WTC11 (cell line): ENCODE measurements around the gene LRRIQ4. TPM values are rescaled to one million over a fixed set of nuclear protein-coding genes. Genes with fewer than 3 reads are reported as not detected.

ENCODE experiments used
- ATAC-seq: fragments of 200-7000 bp; cut with Tn5 transposase; 2 replicates; pipeline ENCODE4 v1.10.0; 2021; ENCODE audit warnings: mild to moderate bottlenecking, moderate library complexity
- CTCF ChIA-PET: fragments of 300-600 bp; sonication (Branson Sonifier 250); formaldehyde crosslinking; loops from one replicate; lab custom pipeline; 2021; ENCODE audit warnings: antibody characterized with exemption; lab: Charles Lee
- POLR2A ChIA-PET: fragments of 350-600 bp; sonication (Branson Sonifier 250); formaldehyde crosslinking; loops from one replicate; lab custom pipeline; 2021; ENCODE audit warnings: antibody characterized with exemption; lab: Charles Lee
- DNase-seq: peaks from one replicate; pipeline ENCODE4 v3.0.0; 2021; ENCODE audit warnings: low spot score
- H3K27ac Mint-ChIP-seq: 2 replicates; pipeline ENCODE4 v1.8.0; 2021; ENCODE audit warnings: mixed read lengths
- H3K27me3 Mint-ChIP-seq: 2 replicates; pipeline ENCODE4 v1.8.0; 2021; ENCODE audit warnings: low read depth, mild to moderate bottlenecking, moderate library complexity, mixed read lengths
- H3K36me3 Mint-ChIP-seq: 2 replicates; pipeline ENCODE4 v1.8.0; 2021; ENCODE audit warnings: mixed read lengths
- H3K4me1 Mint-ChIP-seq: 2 replicates; pipeline ENCODE4 v1.8.0; 2022; ENCODE audit warnings: mixed read lengths
- H3K4me3 Mint-ChIP-seq: 2 replicates; pipeline ENCODE4 v1.8.0; 2021; ENCODE audit warnings: mild to moderate bottlenecking, moderate library complexity, mixed read lengths
- H3K9me3 Mint-ChIP-seq: 2 replicates; pipeline ENCODE4 v1.8.0; 2021; ENCODE audit warnings: mixed read lengths
- ATF1 ChIP-seq: sonication (generic); formaldehyde crosslinking; IDR thresholded peaks from 2 replicates; pipeline ENCODE4 v1.8.1; 2023; ENCODE audit warnings: mild to moderate bottlenecking, moderate library complexity, missing genetic modification reagents
- CTCF ChIP-seq: fragments of 200-600 bp; IDR thresholded peaks from 2 replicates; pipeline ENCODE4 v1.8.0; 2022; ENCODE audit warnings: antibody characterized with exemption
- EMX1 ChIP-seq: fragments of 250-450 bp; sonication (Bioruptor Pico); IDR thresholded peaks from 2 replicates; pipeline ENCODE4 v1.8.0; 2021; ENCODE audit warnings: mild to moderate bottlenecking
- FOXJ3 ChIP-seq: sonication (generic); formaldehyde crosslinking; IDR thresholded peaks from 2 replicates; pipeline ENCODE4 v1.9.0; 2021; ENCODE audit warnings: missing genetic modification reagents, mild to moderate bottlenecking, borderline replicate concordance
- FOXK1 ChIP-seq: sonication (generic); formaldehyde crosslinking; IDR thresholded peaks from 2 replicates; pipeline ENCODE4 v1.8.0; 2022; ENCODE audit warnings: mild to moderate bottlenecking, moderate library complexity, missing genetic modification reagents
- FOXP1 ChIP-seq: sonication (generic); formaldehyde crosslinking; IDR thresholded peaks from 2 replicates; pipeline ENCODE4 v1.8.0; 2022; ENCODE audit warnings: missing genetic modification reagents, mild to moderate bottlenecking, moderate library complexity, borderline replicate concordance
- GTF2I ChIP-seq: fragments of 250-450 bp; sonication (Bioruptor Pico); conservative IDR thresholded peaks from 2 replicates; pipeline ENCODE4 v1.4.0; 2021; ENCODE audit warnings: mild to moderate bottlenecking
- HMGXB4 ChIP-seq: sonication (generic); formaldehyde crosslinking; IDR thresholded peaks from 2 replicates; pipeline ENCODE4 v1.8.1; 2023; ENCODE audit warnings: mild to moderate bottlenecking, moderate library complexity, missing genetic modification reagents
- NR3C1 ChIP-seq: sonication (generic); formaldehyde crosslinking; conservative IDR thresholded peaks from 2 replicates; pipeline ENCODE4 v1.8.1; 2023; ENCODE audit warnings: low read depth, mild to moderate bottlenecking, missing genetic modification reagents
- STAT6 ChIP-seq: sonication (generic); formaldehyde crosslinking; conservative IDR thresholded peaks from 2 replicates; pipeline ENCODE4 v1.8.1; 2023; ENCODE audit warnings: mild to moderate bottlenecking, low read depth, missing genetic modification reagents, moderate library complexity
- TEAD1 ChIP-seq: sonication (generic); formaldehyde crosslinking; IDR thresholded peaks from 2 replicates; pipeline ENCODE4 v1.8.0; 2022; ENCODE audit warnings: mild to moderate bottlenecking, missing genetic modification reagents
- TEAD4 ChIP-seq: sonication (generic); formaldehyde crosslinking; IDR thresholded peaks from 2 replicates; pipeline ENCODE4 v1.8.0; 2022; ENCODE audit warnings: mild to moderate bottlenecking, missing genetic modification reagents
- ZNF121 ChIP-seq: sonication (generic); formaldehyde crosslinking; IDR thresholded peaks from 2 replicates; pipeline ENCODE4 v1.8.0; 2023; ENCODE audit warnings: missing genetic modification reagents
- ZNF671 ChIP-seq: fragments of 250-450 bp; sonication (Bioruptor Pico); IDR thresholded peaks from 2 replicates; pipeline ENCODE4 v1.8.0; 2021; ENCODE audit warnings: mild to moderate bottlenecking
- total RNA-seq: library from RNA; stranded (reverse); gene quantifications from 3 replicates; pipeline ENCODE4 v1.2.3, GENCODE V29; 2021
- TF ChIP-seq, protein P1 (sequence below): sonication (generic); formaldehyde crosslinking; conservative IDR thresholded peaks from 2 replicates; pipeline ENCODE4 v1.8.1; 2022; ENCODE audit warnings: mild to moderate bottlenecking, missing genetic modification reagents
- TF ChIP-seq, protein P2 (sequence below): sonication (generic); formaldehyde crosslinking; IDR thresholded peaks from 2 replicates; pipeline ENCODE4 v1.8.1; 2022; ENCODE audit warnings: mild to moderate bottlenecking, moderate library complexity, missing genetic modification reagents
- TF ChIP-seq, protein P3 (sequence below): sonication (generic); formaldehyde crosslinking; IDR thresholded peaks from 2 replicates; pipeline ENCODE4 v1.8.1; 2022; ENCODE audit warnings: low read depth, missing genetic modification reagents, borderline replicate concordance
- TF ChIP-seq, protein P4 (sequence below): fragments of 250-450 bp; sonication (Bioruptor Pico); IDR thresholded peaks from 2 replicates; pipeline ENCODE4 v1.9.0; 2021; ENCODE audit warnings: mild to moderate bottlenecking

Gene LRRIQ4
- total RNA-seq, 1 experiment from 2014 or later, result 0.09 TPM

DNA sequence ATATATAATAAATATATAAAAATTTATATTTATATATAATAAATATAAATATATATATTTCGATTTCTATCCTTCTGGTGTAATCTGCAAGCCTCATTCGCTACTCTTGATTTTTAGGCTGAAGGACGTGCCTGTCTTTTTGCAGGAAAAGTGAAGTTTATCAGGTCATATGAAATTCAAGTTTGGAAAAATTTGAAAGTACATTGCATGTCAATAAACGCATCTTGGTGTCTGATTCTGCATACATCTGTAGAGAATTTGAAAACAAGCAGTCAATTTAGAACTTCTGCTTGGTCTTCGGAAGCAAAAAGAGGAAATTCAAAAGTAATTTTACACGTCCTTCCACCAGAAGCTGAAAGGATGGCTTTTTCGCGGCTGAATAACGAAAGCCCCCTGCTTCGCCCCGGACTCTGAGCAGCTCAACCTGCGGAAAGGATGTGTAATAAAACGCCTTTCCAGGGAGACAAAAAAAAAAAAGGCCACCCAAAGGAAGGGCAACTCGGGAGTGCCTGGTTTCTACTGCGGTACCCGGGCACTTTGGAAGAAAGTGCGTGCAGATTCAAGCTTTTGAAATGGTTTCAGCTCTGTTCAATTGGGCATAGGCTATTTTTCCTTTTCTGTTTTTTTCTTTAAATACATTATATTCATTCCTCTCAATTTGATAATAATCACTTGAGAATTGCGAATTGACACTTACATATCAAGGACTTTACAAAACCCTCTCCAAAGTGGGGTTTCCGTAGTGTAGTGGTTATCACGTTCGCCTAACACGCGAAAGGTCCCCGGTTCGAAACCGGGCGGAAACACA lies 41.0 kb upstream of the LRRIQ4 start:
- H3K36me3 Mint-ChIP-seq, result peaks cover 15% of the 10 kb centered on the region; the same call in 1 of the 2 replicates
- POLR2A ChIA-PET, result interaction anchor here (0.7 to 1.3 kb wide), 2 partner anchors 41 to 195 kb away, joined by 3 to 5 read pairs; partner anchors contain the start of genes LRRC34, LRRIQ4 and SEC62
- peak; percentile 4; the same call in 1 of the 2 replicates for ATAC-seq

GRCh38 chr3:169772305-169772896 lies 40.3 kb upstream of the LRRIQ4 start:
- ATAC-seq (peak; percentile 40), DNase-seq (peak; percentile 63)
- H3K9me3 Mint-ChIP-seq, result no peaks in the 10 kb centered on the region
- H3K4me1 Mint-ChIP-seq, result peaks cover 35% of the 10 kb centered on the region
- H3K27ac Mint-ChIP-seq, result peak overlapping the region; percentile 100
- peak overlapping the region; percentile 98 for H3K4me3 Mint-ChIP-seq
- POLR2A ChIA-PET, result interaction anchor here (0.6 to 1.3 kb wide), 3 partner anchors 8 to 245 kb away, joined by 5 to 12 read pairs (median 5); partner anchors contain the start of genes SEC62 and TERC
- H3K27me3 Mint-ChIP-seq, result no peaks in the 10 kb centered on the region; the same call in 1 of the 2 replicates
- CTCF ChIA-PET, result interaction anchor here (0.6 to 0.9 kb wide), 2 partner anchors 40 to 709 kb away, joined by 3 to 4 read pairs; partner anchors contain the start of genes LRRC34 and LRRIQ4
- peaks cover 21% of the 10 kb centered on the region for H3K36me3 Mint-ChIP-seq
- TF ChIP-seq, protein P1, sequence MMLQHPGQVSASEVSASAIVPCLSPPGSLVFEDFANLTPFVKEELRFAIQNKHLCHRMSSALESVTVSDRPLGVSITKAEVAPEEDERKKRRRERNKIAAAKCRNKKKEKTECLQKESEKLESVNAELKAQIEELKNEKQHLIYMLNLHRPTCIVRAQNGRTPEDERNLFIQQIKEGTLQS (CRISPR knock-in tag), result no peak
- TF ChIP-seq NR3C1 (CRISPR knock-in tag), result no peak
- no peak for TF ChIP-seq FOXP1 (CRISPR knock-in tag)
- TF ChIP-seq ZNF121 (CRISPR knock-in tag), result no peak
- TF ChIP-seq CTCF, result no peak
- no peak for TF ChIP-seq FOXJ3
- no peak for TF ChIP-seq TEAD4
- TF ChIP-seq, protein P2, sequence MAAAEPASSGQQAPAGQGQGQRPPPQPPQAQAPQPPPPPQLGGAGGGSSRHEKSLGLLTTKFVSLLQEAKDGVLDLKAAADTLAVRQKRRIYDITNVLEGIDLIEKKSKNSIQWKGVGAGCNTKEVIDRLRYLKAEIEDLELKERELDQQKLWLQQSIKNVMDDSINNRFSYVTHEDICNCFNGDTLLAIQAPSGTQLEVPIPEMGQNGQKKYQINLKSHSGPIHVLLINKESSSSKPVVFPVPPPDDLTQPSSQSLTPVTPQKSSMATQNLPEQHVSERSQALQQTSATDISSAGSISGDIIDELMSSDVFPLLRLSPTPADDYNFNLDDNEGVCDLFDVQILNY (CRISPR knock-in tag), result no peak
- TF ChIP-seq STAT6, result no peak
- TF ChIP-seq GTF2I, result no peak
- no peak for TF ChIP-seq ZNF671 (CRISPR knock-in tag)
- TF ChIP-seq ATF1 (CRISPR knock-in tag), result no peak
- TF ChIP-seq FOXK1 (CRISPR knock-in tag), result no peak
- TF ChIP-seq EMX1, result no peak

More for the DNA sequence above, 41.0 kb upstream of the LRRIQ4 start:
- H3K4me3 Mint-ChIP-seq, result peak overlapping the region; percentile 98
- H3K9me3 Mint-ChIP-seq, result no peaks in the 10 kb centered on the region
- peak overlapping the region; percentile 100 for H3K27ac Mint-ChIP-seq
- 0 out of 2 replicates have a peak, but pooled peaks have one; percentile 32 for TF ChIP-seq TEAD1 (CRISPR knock-in tag)
- TF ChIP-seq, protein P3, sequence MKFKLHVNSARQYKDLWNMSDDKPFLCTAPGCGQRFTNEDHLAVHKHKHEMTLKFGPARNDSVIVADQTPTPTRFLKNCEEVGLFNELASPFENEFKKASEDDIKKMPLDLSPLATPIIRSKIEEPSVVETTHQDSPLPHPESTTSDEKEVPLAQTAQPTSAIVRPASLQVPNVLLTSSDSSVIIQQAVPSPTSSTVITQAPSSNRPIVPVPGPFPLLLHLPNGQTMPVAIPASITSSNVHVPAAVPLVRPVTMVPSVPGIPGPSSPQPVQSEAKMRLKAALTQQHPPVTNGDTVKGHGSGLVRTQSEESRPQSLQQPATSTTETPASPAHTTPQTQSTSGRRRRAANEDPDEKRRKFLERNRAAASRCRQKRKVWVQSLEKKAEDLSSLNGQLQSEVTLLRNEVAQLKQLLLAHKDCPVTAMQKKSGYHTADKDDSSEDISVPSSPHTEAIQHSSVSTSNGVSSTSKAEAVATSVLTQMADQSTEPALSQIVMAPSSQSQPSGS, result no peak
- TF ChIP-seq, protein P4, sequence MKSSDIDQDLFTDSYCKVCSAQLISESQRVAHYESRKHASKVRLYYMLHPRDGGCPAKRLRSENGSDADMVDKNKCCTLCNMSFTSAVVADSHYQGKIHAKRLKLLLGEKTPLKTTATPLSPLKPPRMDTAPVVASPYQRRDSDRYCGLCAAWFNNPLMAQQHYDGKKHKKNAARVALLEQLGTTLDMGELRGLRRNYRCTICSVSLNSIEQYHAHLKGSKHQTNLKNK (CRISPR knock-in tag), result 0 out of 2 replicates have a peak, but pooled peaks have one; percentile 39
- TF ChIP-seq HMGXB4 (CRISPR knock-in tag), result peak; percentile 73; the same call in 1 of the 2 replicates
- no peaks in the 10 kb centered on the region; the same call in 1 of the 2 replicates for H3K27me3 Mint-ChIP-seq
- peak; percentile 53 for DNase-seq
- H3K4me1 Mint-ChIP-seq, result peaks cover 32% of the 10 kb centered on the region
- CTCF ChIA-PET, result interaction anchor here (0.6 to 0.9 kb wide), 3 partner anchors 41 to 710 kb away, joined by 3 to 4 read pairs (median 3); partner anchors contain the start of genes LRRC34 and LRRIQ4
